ENCODE results near the gene SYCP2. TPM values are rescaled to one million over a fixed set of nuclear protein-coding genes. Genes with fewer than 3 reads are reported as not detected.
A peak's percentile ranks its signal among the peaks of the same experiment; 100 is the strongest.

Gene SYCP2
- total RNA-seq, 1 experiment from 2014 or later = 1.8 TPM

DNA sequence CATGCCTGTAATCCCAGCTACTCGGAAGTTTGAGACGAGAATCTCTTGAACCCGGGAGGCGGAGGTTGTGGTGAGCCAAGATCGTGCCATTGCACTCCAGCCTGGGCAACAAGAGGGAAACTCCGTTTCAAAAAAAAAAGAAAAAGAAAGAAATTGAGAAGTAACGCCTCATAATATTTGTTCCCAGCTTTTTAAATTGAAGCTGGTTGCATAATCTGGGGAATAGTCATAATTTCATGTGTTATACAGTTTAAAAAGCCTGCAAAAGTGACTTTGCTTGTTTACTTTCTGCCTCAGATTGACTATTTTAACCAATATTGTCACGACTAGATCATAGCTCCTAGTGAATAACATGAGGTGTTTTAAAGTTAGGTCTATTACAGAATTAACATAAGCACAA, 13.9 kb upstream of the SYCP2 start:
- TF ChIP-seq, protein P1, sequence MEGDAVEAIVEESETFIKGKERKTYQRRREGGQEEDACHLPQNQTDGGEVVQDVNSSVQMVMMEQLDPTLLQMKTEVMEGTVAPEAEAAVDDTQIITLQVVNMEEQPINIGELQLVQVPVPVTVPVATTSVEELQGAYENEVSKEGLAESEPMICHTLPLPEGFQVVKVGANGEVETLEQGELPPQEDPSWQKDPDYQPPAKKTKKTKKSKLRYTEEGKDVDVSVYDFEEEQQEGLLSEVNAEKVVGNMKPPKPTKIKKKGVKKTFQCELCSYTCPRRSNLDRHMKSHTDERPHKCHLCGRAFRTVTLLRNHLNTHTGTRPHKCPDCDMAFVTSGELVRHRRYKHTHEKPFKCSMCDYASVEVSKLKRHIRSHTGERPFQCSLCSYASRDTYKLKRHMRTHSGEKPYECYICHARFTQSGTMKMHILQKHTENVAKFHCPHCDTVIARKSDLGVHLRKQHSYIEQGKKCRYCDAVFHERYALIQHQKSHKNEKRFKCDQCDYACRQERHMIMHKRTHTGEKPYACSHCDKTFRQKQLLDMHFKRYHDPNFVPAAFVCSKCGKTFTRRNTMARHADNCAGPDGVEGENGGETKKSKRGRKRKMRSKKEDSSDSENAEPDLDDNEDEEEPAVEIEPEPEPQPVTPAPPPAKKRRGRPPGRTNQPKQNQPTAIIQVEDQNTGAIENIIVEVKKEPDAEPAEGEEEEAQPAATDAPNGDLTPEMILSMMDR (conservative IDR thresholded peaks at IDR 0.05; ENCODE audit: low read depth, low read length) = no peak
- TF ChIP-seq EZH2 (IDR thresholded peaks at IDR 0.05; ENCODE audit: low read length, unreplicated experiment) = no peak
- no peak for TF ChIP-seq EZH2phosphoT487 (IDR thresholded peaks at IDR 0.05; ENCODE audit: borderline replicate concordance, low read length)
- intact Hi-C loops (cut with micrococcal nuclease) = no loop called here
- H2AFZ ChIP-seq (ENCODE audit: low read length) = no peak overlapping the region
- H3K9me3 ChIP-seq (ENCODE audit: low read length) = no peaks in the 10 kb centered on the region
- no peaks in the 10 kb centered on the region for H3K4me1 ChIP-seq (ENCODE audit: insufficient read depth, low read length)
- no peak overlapping the region for H3K9ac ChIP-seq (ENCODE audit: low read length)
- no peaks in the 10 kb centered on the region for H3K9me2 ChIP-seq (replicated peaks; ENCODE audit: low read length)
- no peaks in the 10 kb centered on the region for H3K79me2 ChIP-seq (ENCODE audit: low read length)
- ATAC-seq (no peak), DNase-seq (no peak)
- no TSS peak for BruUV-seq (replicated peaks)
- ChIA-PET CTCF (interaction anchor here (1.6 kb wide), 1 partner anchor 110 kb away, joined by 5 read pairs; no protein-coding TSS in a partner anchor), POLR2A (ENCODE audit: unreplicated experiment) (interaction anchor here (0.6 kb wide), 2 partner anchors 109 to 157 kb away, joined by 5 to 13 read pairs; no protein-coding TSS in a partner anchor)
- no peaks in the 10 kb centered on the region for H3F3A ChIP-seq (ENCODE audit: low read length, unreplicated experiment)
- H3K4me2 ChIP-seq (ENCODE audit: low read length) = no peak overlapping the region
- peaks cover 9% of the 10 kb centered on the region; the same call in 1 of the 2 replicates for H3K36me3 ChIP-seq (ENCODE audit: low read depth, low read length)
- no peak overlapping the region for H3K4me3 ChIP-seq (ENCODE audit: low read length)
- H4K20me1 ChIP-seq (ENCODE audit: low read length) = no peaks in the 10 kb centered on the region
- H3K27me3 ChIP-seq (ENCODE audit: low read length) = no peaks in the 10 kb centered on the region
- no peak overlapping the region for H3K27ac ChIP-seq (ENCODE audit: low read length)

DNA sequence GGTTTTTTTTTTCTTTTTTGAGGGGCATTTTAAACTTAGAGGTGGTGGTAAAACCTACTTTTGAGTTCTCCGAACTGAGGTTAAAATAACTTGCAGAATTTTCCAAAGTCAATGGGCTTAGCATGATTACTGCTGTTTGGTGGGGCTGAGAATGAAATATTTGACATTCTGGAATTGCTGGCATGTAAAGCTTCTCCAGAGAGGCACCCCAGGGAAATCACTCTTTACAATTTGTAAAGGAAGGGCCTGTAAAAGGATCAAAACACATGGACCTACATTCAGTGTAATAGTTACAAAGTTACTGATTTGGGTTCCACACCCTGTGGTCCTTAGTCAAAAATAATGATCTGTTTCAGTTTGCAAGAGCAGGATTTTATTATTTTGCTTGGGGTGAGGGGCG, 12.3 kb upstream of the SYCP2 start:
- Histone ChIP-seq H3K27ac (ENCODE audit: low read length) (no peak overlapping the region), H3K9me2 (replicated peaks; ENCODE audit: low read length) (no peaks in the 10 kb centered on the region), H2AFZ (ENCODE audit: low read length) (no peak overlapping the region), H3F3A (ENCODE audit: low read length, unreplicated experiment) (no peaks in the 10 kb centered on the region), H3K79me2 (ENCODE audit: low read length) (peaks cover 16% of the 10 kb centered on the region), H3K9me3 (ENCODE audit: low read length) (no peaks in the 10 kb centered on the region), H3K4me1 (ENCODE audit: insufficient read depth, low read length) (peaks cover 10% of the 10 kb centered on the region; the same call in 1 of the 2 replicates), H3K9ac (ENCODE audit: low read length) (no peak overlapping the region), H4K20me1 (ENCODE audit: low read length) (no peaks in the 10 kb centered on the region), H3K4me2 (ENCODE audit: low read length) (peak overlapping the region; percentile 4; the same call in 1 of the 2 replicates), H3K27me3 (ENCODE audit: low read length) (no peaks in the 10 kb centered on the region), H3K4me3 (ENCODE audit: low read length) (no peak overlapping the region), H3K36me3 (ENCODE audit: low read depth, low read length) (peaks cover 9% of the 10 kb centered on the region; the same call in 1 of the 2 replicates)
- ATAC-seq = no peak
- TF ChIP-seq, protein P1 (conservative IDR thresholded peaks at IDR 0.05; ENCODE audit: low read depth, low read length) = no peak
- TF ChIP-seq EZH2phosphoT487 (IDR thresholded peaks at IDR 0.05; ENCODE audit: borderline replicate concordance, low read length) (no peak), EZH2 (IDR thresholded peaks at IDR 0.05; ENCODE audit: low read length, unreplicated experiment) (no peak)
- POLR2A ChIA-PET (ENCODE audit: unreplicated experiment) = no interaction called here
- no TSS peak for BruUV-seq (replicated peaks)
- DNase-seq = no peak
- intact Hi-C loops (cut with micrococcal nuclease) = no loop called here
- CTCF ChIA-PET = interaction anchor here (1.4 kb wide), 1 partner anchor 11 kb away, joined by 6 read pairs; the partner anchor contains the start of gene SYCP2

DNA sequence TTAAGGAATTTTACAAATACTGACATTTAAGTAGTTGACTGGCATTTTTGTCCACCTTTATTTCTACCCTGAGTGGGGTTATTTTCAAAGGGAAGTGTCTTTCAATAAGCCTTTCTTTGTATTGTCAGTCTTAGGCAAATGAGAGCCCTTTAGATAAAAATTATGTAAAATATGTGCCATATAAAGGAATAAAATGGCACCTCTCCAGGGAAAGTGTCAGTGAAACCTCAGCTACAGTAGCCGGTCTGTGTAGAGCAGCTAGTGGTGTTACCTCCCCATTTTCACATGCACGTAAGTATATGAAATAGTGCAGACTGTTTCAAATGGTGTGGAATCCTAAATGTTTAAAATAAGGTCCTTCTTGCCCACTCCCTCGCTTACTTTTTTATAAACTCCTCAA, 11.7 kb upstream of the SYCP2 start:
- no peaks in the 10 kb centered on the region for H4K20me1 ChIP-seq (ENCODE audit: low read length)
- intact Hi-C loops (cut with micrococcal nuclease) = no loop called here
- H2AFZ ChIP-seq (ENCODE audit: low read length) = no peak overlapping the region
- no peak for TF ChIP-seq EZH2 (IDR thresholded peaks at IDR 0.05; ENCODE audit: low read length, unreplicated experiment)
- TF ChIP-seq, protein P1 (conservative IDR thresholded peaks at IDR 0.05; ENCODE audit: low read depth, low read length) = no peak
- TF ChIP-seq EZH2phosphoT487 (IDR thresholded peaks at IDR 0.05; ENCODE audit: borderline replicate concordance, low read length) = no peak
- no peak overlapping the region for H3K27ac ChIP-seq (ENCODE audit: low read length)
- no peaks in the 10 kb centered on the region for H3K27me3 ChIP-seq (ENCODE audit: low read length)
- no peak overlapping the region for H3K4me2 ChIP-seq (ENCODE audit: low read length)
- ATAC-seq (no peak), DNase-seq (no peak)
- H3K4me3 ChIP-seq (ENCODE audit: low read length) = no peak overlapping the region
- H3K9me3 ChIP-seq (ENCODE audit: low read length) = no peaks in the 10 kb centered on the region
- H3K79me2 ChIP-seq (ENCODE audit: low read length) = peaks cover 17% of the 10 kb centered on the region
- POLR2A ChIA-PET (ENCODE audit: unreplicated experiment) = interaction anchor here (0.6 kb wide), 1 partner anchor 13 kb away, joined by 3 read pairs; the partner anchor contains the start of gene CDH26
- no peak overlapping the region for H3K9ac ChIP-seq (ENCODE audit: low read length)
- H3F3A ChIP-seq (ENCODE audit: low read length, unreplicated experiment) = no peaks in the 10 kb centered on the region
- CTCF ChIA-PET = interaction anchor here (0.6 kb wide), 1 partner anchor 11 kb away, joined by 4 read pairs; no protein-coding TSS in a partner anchor
- H3K36me3 ChIP-seq (ENCODE audit: low read depth, low read length) = peaks cover 9% of the 10 kb centered on the region; the same call in 1 of the 2 replicates
- BruUV-seq (replicated peaks) = no TSS peak
- no peaks in the 10 kb centered on the region for H3K9me2 ChIP-seq (replicated peaks; ENCODE audit: low read length)
- peaks cover 10% of the 10 kb centered on the region; the same call in 1 of the 2 replicates for H3K4me1 ChIP-seq (ENCODE audit: insufficient read depth, low read length)

Data from PC-3 (cell line).